HepG2 (cell line): Measurements from ENCODE around the gene CTNNBL1. TPM values are rescaled to one million over a fixed set of nuclear protein-coding genes. Genes with fewer than 3 reads are reported as not detected.

ENCODE experiments used
- AHR ChIP-seq: IDR thresholded peaks from 2 replicates; pipeline ENCODE4 v1.6.1; 2018; ENCODE audit warnings: missing genetic modification reagents, missing compliant biosample characterization
- ATAD3A ChIP-seq: sonication (generic); formaldehyde crosslinking; IDR thresholded peaks from 2 replicates; pipeline ENCODE4 v1.4.0; 2020; ENCODE audit warnings: missing genetic modification reagents
- CBX2 ChIP-seq, 2 experiments: fragments of 200-600 bp in 1 of 2; sonication (generic); formaldehyde crosslinking in 1 of 2; IDR thresholded peaks; 2 replicates each; pipeline versions ENCODE4 v1.7.0 to v1.8.1; 2018 to 2022; ENCODE audit warnings: low read depth in 2 of 2, low read length in 1 of 2, mild to moderate bottlenecking in 1 of 2, missing genetic modification reagents in 1 of 2
- FOXK2 ChIP-seq: fragments of 450-650 bp; IDR thresholded peaks from 2 replicates; pipeline ENCODE4 v1.6.1; 2016
- HOXA5 ChIP-seq: sonication (generic); formaldehyde crosslinking; IDR thresholded peaks from 2 replicates; pipeline ENCODE4 v1.4.0; 2020; ENCODE audit warnings: missing genetic modification reagents
- KLF11 ChIP-seq: IDR thresholded peaks from 2 replicates; pipeline ENCODE4 v1.6.1; 2016; ENCODE audit warnings: missing compliant biosample characterization
- PAF1 ChIP-seq: IDR thresholded peaks from 2 replicates; pipeline ENCODE4 v1.6.1; 2016; ENCODE audit warnings: missing genetic modification reagents, missing compliant biosample characterization
- PATZ1 ChIP-seq: sonication (generic); formaldehyde crosslinking; IDR thresholded peaks from 2 replicates; pipeline ENCODE4 v1.4.0; 2020; ENCODE audit warnings: missing genetic modification reagents
- THRA ChIP-seq: sonication (generic); formaldehyde crosslinking; IDR thresholded peaks from 2 replicates; pipeline ENCODE4 v1.4.0; 2020; ENCODE audit warnings: missing genetic modification reagents, borderline replicate concordance
- WIZ ChIP-seq: sonication (generic); formaldehyde crosslinking; IDR thresholded peaks from 2 replicates; pipeline ENCODE4 v1.5.1; 2020; ENCODE audit warnings: mild to moderate bottlenecking, missing genetic modification reagents
- YEATS4 ChIP-seq: sonication (generic); formaldehyde crosslinking; IDR thresholded peaks from 2 replicates; pipeline ENCODE4 v1.4.0; 2020; ENCODE audit warnings: missing genetic modification reagents, borderline replicate concordance
- ZBTB38 ChIP-seq: sonication (generic); formaldehyde crosslinking; IDR thresholded peaks from 2 replicates; pipeline ENCODE4 v1.5.1; 2020; ENCODE audit warnings: mild to moderate bottlenecking, missing genetic modification reagents
- ZNF333 ChIP-seq: sonication (generic); formaldehyde crosslinking; IDR thresholded peaks from 2 replicates; pipeline ENCODE4 v1.4.0; 2020; ENCODE audit warnings: mild to moderate bottlenecking, missing genetic modification reagents, borderline replicate concordance
- ZNF646 ChIP-seq: sonication (generic); formaldehyde crosslinking; IDR thresholded peaks from 2 replicates; pipeline ENCODE4 v1.9.0; 2021; ENCODE audit warnings: mild to moderate bottlenecking, missing genetic modification reagents
- ZNF713 ChIP-seq: sonication (generic); formaldehyde crosslinking; IDR thresholded peaks from 2 replicates; pipeline ENCODE4 v1.4.0; 2020; ENCODE audit warnings: mild to moderate bottlenecking, missing genetic modification reagents
- ZSCAN21 ChIP-seq: sonication (generic); formaldehyde crosslinking; IDR thresholded peaks from 2 replicates; pipeline ENCODE4 v1.8.0; 2022; ENCODE audit warnings: mild to moderate bottlenecking, missing genetic modification reagents, moderate library complexity, borderline replicate concordance
- polyA plus RNA-seq, 8 experiments: library from polyadenylated mRNA; depleted of rRNA in 3 of 8; stranded (reverse) in 7 of 8; unstranded in 1 of 8; fragments of >200 nt; fragmentation: Illumina TruSeq in 4 of 8; extraction: Trizol in 4 of 8; gene quantifications; 2 replicates each; pipeline versions ENCODE4 v1.2.1 to v1.2.3, GENCODE V29; 2011 to 2016; ENCODE audit warnings: low read depth in 4 of 8, missing spikeins in 1 of 8, mixed read lengths in 1 of 8; ENCODE audit not compliant: insufficient read depth in 1 of 8
- total RNA-seq, 5 experiments: library from RNA; depleted of rRNA; stranded (reverse); fragments of >200 nt; fragmentation: Illumina TruSeq; extraction: Trizol; gene quantifications; 2 replicates each; pipeline ENCODE4 v1.2.3, GENCODE V29; 2016; ENCODE audit warnings: low read depth in 1 of 5
- TF ChIP-seq, protein P1 (sequence below): sonication (generic); formaldehyde crosslinking; IDR thresholded peaks from 2 replicates; pipeline ENCODE4 v1.5.0; 2020; ENCODE audit warnings: missing genetic modification reagents

CTNNBL1 gene
- total and polyA plus RNA-seq, 2 of the 13 experiments (the other 11 are each of a cell fraction or from before 2014, with no cell fraction given): 49.3 to 94.6 TPM

DNA sequence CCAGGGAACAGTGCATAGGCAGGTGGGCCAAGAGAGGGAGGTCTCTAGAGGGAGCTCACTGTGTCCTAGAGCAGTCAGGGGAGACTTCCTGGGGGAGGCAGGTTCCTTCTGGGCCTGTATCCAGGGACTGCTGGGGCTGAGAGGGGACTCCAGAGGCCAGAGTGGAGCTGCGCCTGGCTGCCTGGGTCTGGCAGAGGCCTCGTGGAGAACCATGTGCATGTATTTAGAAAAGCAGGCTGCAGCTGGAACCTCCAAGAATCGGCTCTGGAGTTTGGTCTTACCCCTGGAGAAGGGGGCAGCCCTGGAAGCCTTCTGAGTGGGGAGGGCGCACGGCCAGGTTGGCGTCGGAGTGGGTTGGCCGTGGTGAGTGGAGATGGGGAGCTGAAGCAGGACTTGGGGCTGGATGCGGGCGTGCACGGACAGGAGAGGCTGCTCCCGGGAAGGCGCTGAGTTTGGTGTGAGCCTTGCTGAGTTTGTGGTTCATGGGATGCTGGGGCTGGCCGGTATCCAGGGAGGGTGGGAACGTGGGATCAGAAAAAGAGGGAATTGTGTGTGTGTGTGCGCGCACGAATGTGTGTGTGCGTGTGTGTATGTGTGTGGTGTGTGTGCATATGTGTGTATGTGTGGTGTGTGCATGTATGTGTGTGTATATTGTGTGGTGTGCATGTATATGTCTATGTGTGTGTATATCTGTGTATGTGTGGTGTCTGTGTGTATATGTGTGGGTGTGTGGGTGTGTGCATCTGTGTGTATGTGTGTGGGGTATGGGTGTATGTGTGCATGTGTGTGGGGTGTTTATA lies 219.9 kb downstream of the CTNNBL1 start (continued):
- TF ChIP-seq ZNF646 (CRISPR knock-in tag) (peak; percentile 93; the same call in 1 of the 2 replicates), WIZ (CRISPR knock-in tag) (0 out of 2 replicates have a peak, but pooled peaks have one; percentile 54), AHR (CRISPR knock-in tag) (no peak), PATZ1 (CRISPR knock-in tag) (no peak), HOXA5 (CRISPR knock-in tag) (no peak), THRA (no peak), KLF11 (no peak), ZNF333 (0 out of 2 replicates have a peak, but pooled peaks have one; percentile 38), ZSCAN21 (CRISPR knock-in tag) (no peak), CBX2 (IDR thresholded peaks at IDR 0.05; ENCODE audit: low read depth, low read length) (no peak), CBX2 (CRISPR knock-in tag; IDR thresholded peaks at IDR 0.05; ENCODE audit: low read depth) (no peak), ATAD3A (CRISPR knock-in tag) (no peak), ZBTB38 (CRISPR knock-in tag) (no peak), ZNF713 (no peak), PAF1 (CRISPR knock-in tag) (no peak), FOXK2 (no peak), YEATS4 (CRISPR knock-in tag) (no peak)
- TF ChIP-seq, protein P1, sequence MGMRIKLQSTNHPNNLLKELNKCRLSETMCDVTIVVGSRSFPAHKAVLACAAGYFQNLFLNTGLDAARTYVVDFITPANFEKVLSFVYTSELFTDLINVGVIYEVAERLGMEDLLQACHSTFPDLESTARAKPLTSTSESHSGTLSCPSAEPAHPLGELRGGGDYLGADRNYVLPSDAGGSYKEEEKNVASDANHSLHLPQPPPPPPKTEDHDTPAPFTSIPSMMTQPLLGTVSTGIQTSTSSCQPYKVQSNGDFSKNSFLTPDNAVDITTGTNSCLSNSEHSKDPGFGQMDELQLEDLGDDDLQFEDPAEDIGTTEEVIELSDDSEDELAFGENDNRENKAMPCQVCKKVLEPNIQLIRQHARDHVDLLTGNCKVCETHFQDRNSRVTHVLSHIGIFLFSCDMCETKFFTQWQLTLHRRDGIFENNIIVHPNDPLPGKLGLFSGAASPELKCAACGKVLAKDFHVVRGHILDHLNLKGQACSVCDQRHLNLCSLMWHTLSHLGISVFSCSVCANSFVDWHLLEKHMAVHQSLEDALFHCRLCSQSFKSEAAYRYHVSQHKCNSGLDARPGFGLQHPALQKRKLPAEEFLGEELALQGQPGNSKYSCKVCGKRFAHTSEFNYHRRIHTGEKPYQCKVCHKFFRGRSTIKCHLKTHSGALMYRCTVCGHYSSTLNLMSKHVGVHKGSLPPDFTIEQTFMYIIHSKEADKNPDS: no peak
